ENCODE data around the gene RPAIN.

RPAIN gene

DNA sequence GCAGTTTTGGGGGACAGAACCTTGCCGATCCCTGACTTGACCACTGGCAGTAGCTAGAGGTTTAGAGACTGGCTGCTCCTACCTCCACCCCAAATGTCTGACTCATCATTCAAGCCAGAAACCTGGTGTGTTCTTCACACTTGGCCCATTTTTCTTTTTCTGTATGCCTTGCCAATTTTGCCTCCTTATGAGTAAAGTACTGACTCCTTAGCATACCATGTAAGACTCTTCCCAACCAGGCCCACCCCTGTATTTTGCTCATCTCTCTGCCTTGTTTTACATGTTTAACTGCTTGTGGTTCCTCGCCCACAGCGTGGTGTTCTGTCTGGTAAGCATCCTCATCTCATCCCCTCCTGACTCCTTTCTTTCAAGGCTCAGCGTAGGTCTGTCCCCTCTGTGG lies 38.4 kb upstream of the RPAIN start:
- H3K36me3 ChIP-seq (ENCODE audit: control insufficient read depth in 4 of 4, insufficient read depth in 4 of 4, low read length in 3 of 4) = peaks cover 24 to 95% (median 77%) of the 10 kb centered on the region in 4 experiments
- POLR2A ChIA-PET = no interaction called here
- CTCF ChIA-PET = interaction anchor here (0.5 to 1.6 kb wide), 5 partner anchors 9 to 43 kb away, joined by 3 to 7 read pairs (median 4); no protein-coding TSS in a partner anchor

DNA sequence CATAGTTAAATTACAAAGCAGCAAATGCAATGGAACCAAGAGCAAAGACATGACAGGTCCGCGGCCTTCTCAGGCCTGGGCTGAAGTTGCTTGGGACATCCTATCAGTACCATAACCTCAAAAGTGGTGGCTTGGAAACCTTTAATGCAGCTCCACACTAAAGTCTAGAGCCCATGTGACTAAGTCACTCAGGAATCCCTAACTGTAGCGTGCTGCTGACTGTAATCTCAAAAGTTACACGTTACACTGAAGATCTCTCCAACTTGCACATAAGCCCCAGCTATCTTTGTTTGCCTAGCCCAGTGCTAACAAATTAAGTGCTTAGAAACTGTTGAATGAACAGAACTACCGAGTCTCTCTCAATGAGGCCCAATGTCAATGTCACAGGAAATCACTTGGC lies 28.3 kb upstream of the RPAIN start:
- Histone ChIP-seq H3K27ac (ENCODE audit: insufficient read depth in 1 of 2, low read depth in 1 of 2, low read length in 2 of 2, poor library complexity in 1 of 2, severe bottlenecking in 2 of 2) (no peak overlapping the region), H3K9me3 (ENCODE audit: control extremely low read depth in 1 of 5, control insufficient read depth in 4 of 5, insufficient read depth in 2 of 5, low read depth in 1 of 5, low read length in 4 of 5) (peaks cover 0 to 3% (median 0%) of the 10 kb centered on the region in 5 experiments), H3K4me3 (ENCODE audit: control insufficient read depth in 1 of 7, extremely low read depth in 1 of 7, insufficient read depth in 4 of 7, low read depth in 2 of 7, low read length in 6 of 7) (no peak overlapping the region), H3K27me3 (replicated peaks in 2 of 5; ENCODE audit: control insufficient read depth in 4 of 5, insufficient read depth in 5 of 5, low read length in 4 of 5) (no peaks in the 10 kb centered on the region), H3K4me1 (ENCODE audit: control extremely low read depth in 1 of 4, control insufficient read depth in 4 of 4, insufficient read depth in 4 of 4, low read length in 3 of 4) (peaks cover 0 to 2% (median 0%) of the 10 kb centered on the region in 4 experiments), H3K36me3 (ENCODE audit: control insufficient read depth in 4 of 4, insufficient read depth in 4 of 4, low read length in 3 of 4) (peaks cover 23 to 82% (median 67%) of the 10 kb centered on the region in 4 experiments)
- ChIA-PET POLR2A (no interaction called here), CTCF (interaction anchor here (1.5 to 2.2 kb wide), 2 partner anchors 10 to 21 kb away, joined by 5 read pairs; no protein-coding TSS in a partner anchor)
- whole genome bisulfite sequencing (ENCODE audit: insufficient coverage) = 94% methylated on average over 3 of the region's 5 CpGs
- DNase-seq = no peak

More for the DNA sequence above, 38.4 kb upstream of the RPAIN start:
- WGBS (ENCODE audit: insufficient coverage) = 100% methylated on average over 4 of the region's 4 CpGs
- no peak overlapping the region for H3K4me3 ChIP-seq (ENCODE audit: control insufficient read depth in 1 of 7, extremely low read depth in 1 of 7, insufficient read depth in 4 of 7, low read depth in 2 of 7, low read length in 6 of 7)
- no peak for DNase-seq
- H3K4me1 ChIP-seq (ENCODE audit: control extremely low read depth in 1 of 4, control insufficient read depth in 4 of 4, insufficient read depth in 4 of 4, low read length in 3 of 4) = no peaks in the 10 kb centered on the region
- no peaks in the 10 kb centered on the region for H3K9me3 ChIP-seq (ENCODE audit: control extremely low read depth in 1 of 5, control insufficient read depth in 4 of 5, insufficient read depth in 2 of 5, low read depth in 1 of 5, low read length in 4 of 5)
- no peaks in the 10 kb centered on the region for H3K27me3 ChIP-seq (replicated peaks in 2 of 5; ENCODE audit: control insufficient read depth in 4 of 5, insufficient read depth in 5 of 5, low read length in 4 of 5)
- no peak overlapping the region for H3K27ac ChIP-seq (ENCODE audit: insufficient read depth in 1 of 2, low read depth in 1 of 2, low read length in 2 of 2, poor library complexity in 1 of 2, severe bottlenecking in 2 of 2)

DNA sequence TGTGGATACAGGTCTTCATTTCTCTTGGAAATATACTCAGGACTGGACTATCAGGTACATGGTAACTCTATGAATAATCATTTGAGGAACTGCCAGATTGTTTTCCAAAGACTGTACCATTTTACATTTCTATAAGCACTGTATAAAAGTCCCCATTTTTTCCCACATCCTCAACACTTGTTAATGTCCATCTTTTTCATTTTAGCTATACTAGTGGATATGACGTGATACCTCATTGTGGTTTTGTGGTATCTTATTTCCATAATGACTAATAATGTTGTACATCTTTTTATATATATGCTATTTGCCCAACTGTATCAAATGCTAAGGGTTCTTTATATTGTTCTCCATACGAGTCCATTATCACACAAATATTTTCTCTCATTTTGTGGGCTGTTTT lies 23.4 kb upstream of the RPAIN start:
- ChIA-PET CTCF (no interaction called here), POLR2A (no interaction called here)
- DNase-seq = no peak
- Histone ChIP-seq H3K9me3 (ENCODE audit: control extremely low read depth in 1 of 5, control insufficient read depth in 4 of 5, insufficient read depth in 2 of 5, low read depth in 1 of 5, low read length in 4 of 5) (peaks cover 0 to 7% (median 2%) of the 10 kb centered on the region in 5 experiments), H3K27me3 (replicated peaks in 2 of 5; ENCODE audit: control insufficient read depth in 4 of 5, insufficient read depth in 5 of 5, low read length in 4 of 5) (no peaks in the 10 kb centered on the region), H3K4me3 (ENCODE audit: control insufficient read depth in 1 of 7, extremely low read depth in 1 of 7, insufficient read depth in 4 of 7, low read depth in 2 of 7, low read length in 6 of 7) (no peak overlapping the region), H3K4me1 (ENCODE audit: control extremely low read depth in 1 of 4, control insufficient read depth in 4 of 4, insufficient read depth in 4 of 4, low read length in 3 of 4) (no peaks in the 10 kb centered on the region), H3K27ac (ENCODE audit: insufficient read depth in 1 of 2, low read depth in 1 of 2, low read length in 2 of 2, poor library complexity in 1 of 2, severe bottlenecking in 2 of 2) (no peak overlapping the region), H3K36me3 (ENCODE audit: control insufficient read depth in 4 of 4, insufficient read depth in 4 of 4, low read length in 3 of 4) (peaks cover 13 to 91% (median 53%) of the 10 kb centered on the region in 4 experiments)
- WGBS (ENCODE audit: insufficient coverage) = no CpG with 5 or more reads among the region's 2 CpGs

DNA sequence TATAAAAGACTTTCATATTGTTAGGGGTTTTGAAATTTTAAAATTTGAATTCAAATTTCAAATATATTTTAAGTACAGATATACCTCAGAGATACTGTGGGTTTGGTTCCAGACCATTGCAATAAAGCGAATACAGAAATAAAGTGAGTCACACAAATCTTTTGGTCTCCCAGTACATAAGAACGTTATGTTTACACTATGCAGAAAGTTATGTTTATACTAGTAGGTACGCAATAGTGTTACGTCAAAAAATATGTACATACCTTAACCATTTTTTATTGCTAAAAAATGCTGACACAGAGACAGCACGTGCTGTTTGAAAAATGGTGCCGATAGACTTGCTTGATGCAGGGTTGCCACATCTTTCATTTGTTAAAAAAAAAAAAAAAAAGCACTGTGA lies 20.2 kb upstream of the RPAIN start:
- H3K27me3 ChIP-seq (replicated peaks in 2 of 5; ENCODE audit: control insufficient read depth in 4 of 5, insufficient read depth in 5 of 5, low read length in 4 of 5) = no peaks in the 10 kb centered on the region
- no peak overlapping the region for H3K4me3 ChIP-seq (ENCODE audit: control insufficient read depth in 1 of 7, extremely low read depth in 1 of 7, insufficient read depth in 4 of 7, low read depth in 2 of 7, low read length in 6 of 7)
- POLR2A ChIA-PET = no interaction called here
- WGBS (ENCODE audit: insufficient coverage) = no CpG with 5 or more reads among the region's 6 CpGs
- H3K36me3 ChIP-seq (ENCODE audit: control insufficient read depth in 4 of 4, insufficient read depth in 4 of 4, low read length in 3 of 4) = peaks cover 12 to 87% (median 51%) of the 10 kb centered on the region in 4 experiments
- no peak for DNase-seq
- CTCF ChIA-PET = interaction anchor here (1.3 kb wide), 1 partner anchor 19 kb away, joined by 4 read pairs; no protein-coding TSS in a partner anchor
- H3K9me3 ChIP-seq (ENCODE audit: control extremely low read depth in 1 of 5, control insufficient read depth in 4 of 5, insufficient read depth in 2 of 5, low read depth in 1 of 5, low read length in 4 of 5) = peaks cover 0 to 7% (median 2%) of the 10 kb centered on the region in 5 experiments
- no peaks in the 10 kb centered on the region for H3K4me1 ChIP-seq (ENCODE audit: control extremely low read depth in 1 of 4, control insufficient read depth in 4 of 4, insufficient read depth in 4 of 4, low read length in 3 of 4)
- H3K27ac ChIP-seq (ENCODE audit: insufficient read depth in 1 of 2, low read depth in 1 of 2, low read length in 2 of 2, poor library complexity in 1 of 2, severe bottlenecking in 2 of 2) = no peak overlapping the region

DNA sequence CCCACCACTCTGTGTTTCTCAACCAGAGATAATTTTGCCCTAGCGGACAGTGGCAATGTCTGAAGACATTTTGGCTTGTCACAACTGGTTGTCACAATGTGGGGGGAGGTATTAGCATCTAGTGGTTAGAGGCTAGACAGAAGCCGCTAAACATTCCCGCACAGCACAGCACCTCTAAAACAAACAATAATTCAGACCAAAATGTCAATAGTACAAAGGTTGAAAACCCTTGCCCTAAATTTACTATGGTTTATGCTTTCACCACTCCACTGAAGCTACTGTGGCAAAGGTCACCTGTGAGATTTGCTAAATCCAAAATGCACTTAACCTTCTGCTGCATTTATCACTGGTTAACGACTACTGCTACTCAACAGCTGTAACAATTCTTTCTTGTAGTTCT lies 14.6 kb upstream of the RPAIN start:
- Histone ChIP-seq H3K4me3 (ENCODE audit: control insufficient read depth in 1 of 7, extremely low read depth in 1 of 7, insufficient read depth in 4 of 7, low read depth in 2 of 7, low read length in 6 of 7) (no peak overlapping the region), H3K27me3 (replicated peaks in 2 of 5; ENCODE audit: control insufficient read depth in 4 of 5, insufficient read depth in 5 of 5, low read length in 4 of 5) (no peaks in the 10 kb centered on the region), H3K27ac (ENCODE audit: insufficient read depth in 1 of 2, low read depth in 1 of 2, low read length in 2 of 2, poor library complexity in 1 of 2, severe bottlenecking in 2 of 2) (no peak overlapping the region), H3K4me1 (ENCODE audit: control extremely low read depth in 1 of 4, control insufficient read depth in 4 of 4, insufficient read depth in 4 of 4, low read length in 3 of 4) (no peaks in the 10 kb centered on the region), H3K36me3 (ENCODE audit: control insufficient read depth in 4 of 4, insufficient read depth in 4 of 4, low read length in 3 of 4) (peaks cover 39 to 87% (median 58%) of the 10 kb centered on the region in 4 experiments), H3K9me3 (ENCODE audit: control extremely low read depth in 1 of 5, control insufficient read depth in 4 of 5, insufficient read depth in 2 of 5, low read depth in 1 of 5, low read length in 4 of 5) (no peaks in the 10 kb centered on the region)
- POLR2A ChIA-PET = no interaction called here
- no peak for DNase-seq
- WGBS (ENCODE audit: insufficient coverage) = 100% methylated on average over 1 of the region's 4 CpGs
- CTCF ChIA-PET = interaction anchor here (1.0 to 1.6 kb wide), 3 partner anchors 12 to 24 kb away, joined by 3 to 7 read pairs (median 3); no protein-coding TSS in a partner anchor

DNA sequence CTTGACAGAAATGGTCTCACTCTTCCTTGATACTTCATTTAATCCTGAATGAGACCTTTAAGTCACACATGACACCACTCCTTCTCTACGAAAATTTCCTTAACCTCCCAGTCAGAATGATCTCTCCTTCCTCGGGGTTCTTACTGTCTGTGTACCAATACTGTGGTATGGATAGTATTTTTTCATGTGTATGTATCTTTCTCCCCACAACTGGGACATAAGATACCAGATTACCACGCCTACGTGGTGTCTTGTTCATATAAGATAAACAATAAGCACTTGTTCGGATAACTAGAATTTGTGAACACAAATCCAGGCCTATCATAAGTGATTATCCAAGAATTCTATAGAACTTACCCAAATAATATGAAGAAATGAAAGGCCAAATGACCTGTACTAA lies 11.8 kb upstream of the RPAIN start:
- ChIA-PET POLR2A (no interaction called here), CTCF (no interaction called here)
- no peak overlapping the region for H3K27ac ChIP-seq (ENCODE audit: insufficient read depth in 1 of 2, low read depth in 1 of 2, low read length in 2 of 2, poor library complexity in 1 of 2, severe bottlenecking in 2 of 2)
- no peaks in the 10 kb centered on the region for H3K27me3 ChIP-seq (replicated peaks in 2 of 5; ENCODE audit: control insufficient read depth in 4 of 5, insufficient read depth in 5 of 5, low read length in 4 of 5)
- H3K9me3 ChIP-seq (ENCODE audit: control extremely low read depth in 1 of 5, control insufficient read depth in 4 of 5, insufficient read depth in 2 of 5, low read depth in 1 of 5, low read length in 4 of 5) = no peaks in the 10 kb centered on the region
- DNase-seq = no peak
- no CpG with 5 or more reads among the region's 5 CpGs for WGBS (ENCODE audit: insufficient coverage)
- peaks cover 43 to 92% (median 69%) of the 10 kb centered on the region in 4 experiments for H3K36me3 ChIP-seq (ENCODE audit: control insufficient read depth in 4 of 4, insufficient read depth in 4 of 4, low read length in 3 of 4)
- no peaks in the 10 kb centered on the region for H3K4me1 ChIP-seq (ENCODE audit: control extremely low read depth in 1 of 4, control insufficient read depth in 4 of 4, insufficient read depth in 4 of 4, low read length in 3 of 4)
- H3K4me3 ChIP-seq (ENCODE audit: control insufficient read depth in 1 of 7, extremely low read depth in 1 of 7, insufficient read depth in 4 of 7, low read depth in 2 of 7, low read length in 6 of 7) = no peak overlapping the region

DNA sequence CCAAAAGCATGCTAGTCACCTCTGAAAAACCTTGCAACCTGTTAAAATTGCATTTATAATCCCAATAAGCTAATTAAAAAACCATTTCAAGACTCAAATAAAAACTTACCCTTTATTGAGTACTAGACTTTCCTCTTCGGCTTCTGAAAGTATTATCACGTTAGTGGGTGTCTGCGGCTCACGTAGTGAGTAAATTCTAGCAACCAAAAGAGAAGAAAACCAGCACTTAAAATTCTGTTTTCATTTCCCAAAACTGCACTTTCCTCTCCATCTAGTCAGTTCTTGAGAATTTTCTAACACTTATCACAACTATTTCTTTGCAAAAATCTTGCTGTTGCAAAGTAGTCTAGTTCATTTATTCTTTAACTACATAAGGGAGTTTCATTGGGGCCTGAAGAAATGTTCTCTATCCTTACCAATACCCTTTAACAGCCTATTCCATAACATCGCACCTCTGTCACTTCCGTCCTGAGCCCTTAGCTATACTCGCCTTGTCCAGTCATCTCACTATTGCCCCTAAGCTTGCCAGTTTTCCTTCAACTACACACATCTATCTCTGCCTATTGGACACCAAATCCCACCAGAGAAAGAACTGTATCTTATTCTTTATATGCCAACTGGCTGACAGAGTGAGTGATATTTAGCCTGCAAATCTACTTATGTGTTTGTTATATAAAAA lies 9.2 kb upstream of the RPAIN start:
- 100% methylated on average over 7 of the region's 7 CpGs for WGBS (ENCODE audit: insufficient coverage)
- no peak for DNase-seq
- ChIA-PET CTCF (no interaction called here), POLR2A (interaction anchor here (0.7 kb wide), 1 partner anchor 1184 kb away, joined by 3 read pairs; no protein-coding TSS in a partner anchor)
- H3K36me3 ChIP-seq (ENCODE audit: control insufficient read depth in 4 of 4, insufficient read depth in 4 of 4, low read length in 3 of 4) = peaks cover 30 to 90% (median 69%) of the 10 kb centered on the region in 4 experiments
- no peaks in the 10 kb centered on the region for H3K9me3 ChIP-seq (ENCODE audit: control extremely low read depth in 1 of 5, control insufficient read depth in 4 of 5, insufficient read depth in 2 of 5, low read depth in 1 of 5, low read length in 4 of 5)
- H3K27me3 ChIP-seq (replicated peaks in 2 of 5; ENCODE audit: control insufficient read depth in 4 of 5, insufficient read depth in 5 of 5, low read length in 4 of 5) = no peaks in the 10 kb centered on the region
- H3K4me1 ChIP-seq (ENCODE audit: control extremely low read depth in 1 of 4, control insufficient read depth in 4 of 4, insufficient read depth in 4 of 4, low read length in 3 of 4) = no peaks in the 10 kb centered on the region
- no peak overlapping the region for H3K4me3 ChIP-seq (ENCODE audit: control insufficient read depth in 1 of 7, extremely low read depth in 1 of 7, insufficient read depth in 4 of 7, low read depth in 2 of 7, low read length in 6 of 7)
- no peak overlapping the region for H3K27ac ChIP-seq (ENCODE audit: insufficient read depth in 1 of 2, low read depth in 1 of 2, low read length in 2 of 2, poor library complexity in 1 of 2, severe bottlenecking in 2 of 2)
